Neural cell (in vitro differentiated cells): ENCODE results near the gene PDE4D.

ENCODE experiments used
- CTCF ChIP-seq: fragments of 450-650 bp; IDR thresholded peaks from 2 replicates; pipeline ENCODE4 v1.5.1; 2014; ENCODE audit warnings: antibody characterized with exemption, mild to moderate bottlenecking, moderate library complexity; ENCODE audit not compliant: poor library complexity, severe bottlenecking
- EZH2 ChIP-seq: fragments of 200-600, 300-800 bp; shearing (Covaris generic), sonication (generic); IDR thresholded peaks from 2 replicates; pipeline ENCODE4 v1.6.1; 2014; ENCODE audit warnings: antibody characterized with exemption, low read length, borderline replicate concordance, mild to moderate bottlenecking; ENCODE audit not compliant: insufficient read depth, poor library complexity, severe bottlenecking
- SMC3 ChIP-seq: fragments of 450-650 bp; conservative IDR thresholded peaks from 2 replicates; pipeline ENCODE4 v1.6.1; 2014; ENCODE audit warnings: antibody characterized with exemption, mild to moderate bottlenecking, moderate library complexity; ENCODE audit not compliant: poor library complexity

GRCh38 chr5:59266410-59266809 lies 627.1 kb downstream of the PDE4D start:
- TF ChIP-seq CTCF, result no peak
- no peak for TF ChIP-seq EZH2
- TF ChIP-seq SMC3, result no peak
